GM18870 (cell line): Measurements from ENCODE around the gene USP14.

Experiments used
- ATAC-seq: cut with Tn5 transposase; IDR thresholded peaks from one replicate; pipeline ENCODE4 v1.9.1; 2021; ENCODE audit warnings: moderate library complexity; ENCODE audit not compliant: unreplicated experiment

Gene USP14

GRCh38 chr18:159037-159652 lies 788 bp downstream of the USP14 start:
- ATAC-seq, result no peak

GRCh38 chr18:159933-160332 lies 1.6 kb downstream of the USP14 start:
- ATAC-seq, result no peak

- ATAC-seq, result no peak
Observed at GRCh38 chr18:160831-161570, 2.6 kb downstream of the USP14 start.

- ATAC-seq, result no peak
Observed at GRCh38 chr18:172361-172760, 14.0 kb downstream of the USP14 start.

DNA sequence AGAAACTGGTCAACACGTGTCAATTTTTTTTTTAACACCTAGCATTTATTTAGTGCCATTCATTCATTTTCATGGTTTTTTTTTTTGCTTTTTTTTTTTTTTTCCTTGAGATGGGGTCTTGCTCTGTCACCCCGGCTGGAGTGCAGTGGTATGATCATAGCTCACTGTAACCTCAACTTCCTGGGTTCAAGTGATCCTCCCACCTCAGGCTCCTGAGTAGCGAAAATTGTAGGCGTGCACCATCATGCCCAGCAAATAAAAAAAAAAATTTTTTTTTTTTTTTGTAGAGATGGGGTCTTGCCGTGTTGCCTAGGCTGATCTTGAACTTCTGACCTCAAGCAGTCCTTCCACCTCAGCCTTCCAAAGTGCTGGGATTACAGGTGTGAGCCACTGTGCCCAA lies 21.1 kb downstream of the USP14 start:
- no peak for ATAC-seq

DNA sequence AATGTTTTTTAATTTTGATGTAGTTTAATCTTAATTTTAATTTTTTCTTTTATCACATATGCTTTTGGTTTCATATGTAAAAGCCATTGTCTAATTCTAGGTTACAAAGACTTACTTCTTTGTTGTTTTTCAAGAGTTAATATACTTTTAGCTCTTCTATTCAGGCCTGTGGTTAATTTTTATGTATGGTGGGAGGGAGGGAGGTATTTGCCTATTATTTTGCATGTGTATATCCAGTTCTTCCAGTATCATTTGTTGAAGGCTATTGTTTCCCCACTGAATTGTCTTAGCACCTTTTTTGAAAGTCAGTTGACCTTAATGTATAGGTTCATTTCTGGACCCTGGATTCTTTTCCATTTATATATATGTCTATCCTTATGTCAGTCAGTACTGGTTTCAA lies 23.4 kb downstream of the USP14 start:
- ATAC-seq, result no peak

DNA sequence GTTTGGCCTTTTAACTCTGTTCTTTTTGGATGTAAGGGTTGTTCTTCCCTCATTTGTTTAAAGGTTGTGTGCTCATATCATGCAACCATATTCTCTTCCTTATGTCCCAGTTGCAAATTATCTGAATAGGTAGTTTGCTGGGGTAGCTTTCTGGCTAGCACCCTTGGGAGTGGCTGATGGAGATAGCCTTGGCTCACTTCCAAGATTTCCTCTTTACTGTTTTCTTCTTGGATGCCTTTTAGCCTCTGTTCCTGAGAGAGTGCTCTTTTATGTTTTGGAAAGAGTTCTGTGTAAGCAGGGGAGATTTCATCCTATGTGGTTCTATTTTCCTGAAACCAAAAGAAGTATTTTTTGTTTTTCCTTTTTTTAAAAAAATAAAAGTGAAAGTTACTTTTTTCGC lies 25.4 kb downstream of the USP14 start:
- ATAC-seq, result no peak

- ATAC-seq, result no peak
Observed at GRCh38 chr18:189254-189653, 30.9 kb downstream of the USP14 start.

DNA sequence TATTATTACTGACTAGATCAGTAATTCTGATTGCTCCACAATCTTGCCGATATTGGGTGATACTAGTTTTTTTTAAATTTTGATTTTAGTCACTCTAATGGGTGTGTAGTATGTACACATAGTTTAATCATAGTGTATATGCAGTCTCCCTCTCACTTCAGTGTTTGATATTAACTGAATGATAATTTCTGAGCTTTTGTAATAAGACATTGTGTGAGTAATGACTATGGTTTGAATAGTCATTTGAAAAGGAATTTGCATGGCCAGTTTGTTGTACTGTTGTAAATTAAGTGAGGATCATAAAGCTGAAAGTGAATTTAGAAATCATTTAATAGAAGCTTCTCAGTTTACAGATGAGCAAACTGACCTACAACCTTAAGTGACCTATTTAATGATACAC lies 33.4 kb downstream of the USP14 start:
- ATAC-seq, result no peak

DNA sequence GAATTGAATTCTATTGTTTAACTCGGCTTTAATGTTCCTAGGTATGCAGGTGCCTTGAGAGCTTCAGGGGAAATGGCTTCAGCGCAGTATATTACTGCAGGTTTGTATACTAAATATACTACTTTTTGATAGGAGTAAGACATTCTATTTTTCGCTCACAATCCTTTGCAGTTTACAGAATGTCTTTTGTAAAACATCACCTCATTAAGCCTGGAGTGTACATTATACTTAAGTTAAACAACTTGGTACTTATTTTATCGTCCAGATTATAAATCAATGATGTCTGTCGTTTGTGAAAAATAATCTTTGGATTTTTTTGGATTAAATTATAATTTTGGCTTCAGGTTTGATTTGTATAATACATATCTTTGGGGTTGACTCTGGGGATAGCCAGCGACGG lies 34.4 kb downstream of the USP14 start:
- no peak for ATAC-seq

- ATAC-seq, result no peak
Observed at GRCh38 chr18:195651-196050, 37.3 kb downstream of the USP14 start.

- no peak for ATAC-seq
Observed at GRCh38 chr18:199214-199613, 40.9 kb downstream of the USP14 start.

GRCh38 chr18:199768-200167 lies 41.4 kb downstream of the USP14 start:
- no peak for ATAC-seq

- no peak for ATAC-seq
Observed at GRCh38 chr18:210075-210474, 51.7 kb downstream of the USP14 start.

DNA sequence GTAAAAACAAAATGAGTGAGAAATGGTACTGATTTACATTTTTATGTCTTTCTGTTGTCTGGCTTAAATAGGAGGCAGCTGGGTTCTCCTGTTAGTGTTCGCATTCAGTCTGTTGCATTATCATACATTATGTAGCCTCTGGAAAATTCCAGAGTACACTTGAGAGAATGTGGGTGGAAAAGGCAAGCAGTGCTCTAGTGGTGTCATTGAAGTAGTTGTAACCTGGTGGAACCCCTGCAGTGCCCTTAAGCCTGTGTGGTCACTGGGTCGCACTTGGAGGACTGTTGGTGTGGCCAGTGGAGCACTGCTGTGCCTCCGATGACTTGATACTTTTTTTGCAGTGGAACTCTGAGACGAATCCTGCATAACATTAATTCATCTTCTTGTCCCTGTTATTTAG lies 52.4 kb downstream of the USP14 start:
- ATAC-seq, result no peak

DNA sequence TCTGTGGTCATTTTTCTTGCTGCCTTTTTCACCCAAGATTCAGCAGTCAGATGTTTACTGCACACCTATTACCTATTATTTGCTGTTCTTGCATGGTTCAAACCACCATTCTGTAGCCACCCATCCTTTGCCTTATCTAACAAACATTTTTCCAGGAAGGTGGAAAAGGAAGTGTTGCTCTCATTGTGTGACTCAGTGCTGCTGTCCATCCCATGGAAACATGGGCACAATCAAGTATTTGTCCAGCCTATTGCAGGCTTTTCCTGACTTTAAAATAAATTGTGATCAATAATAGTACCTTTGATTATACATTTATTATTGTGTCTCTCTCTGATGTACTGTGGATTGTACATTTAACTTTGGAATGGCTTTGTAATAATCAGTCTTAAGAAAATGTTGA lies 53.2 kb downstream of the USP14 start:
- ATAC-seq, result no peak

DNA sequence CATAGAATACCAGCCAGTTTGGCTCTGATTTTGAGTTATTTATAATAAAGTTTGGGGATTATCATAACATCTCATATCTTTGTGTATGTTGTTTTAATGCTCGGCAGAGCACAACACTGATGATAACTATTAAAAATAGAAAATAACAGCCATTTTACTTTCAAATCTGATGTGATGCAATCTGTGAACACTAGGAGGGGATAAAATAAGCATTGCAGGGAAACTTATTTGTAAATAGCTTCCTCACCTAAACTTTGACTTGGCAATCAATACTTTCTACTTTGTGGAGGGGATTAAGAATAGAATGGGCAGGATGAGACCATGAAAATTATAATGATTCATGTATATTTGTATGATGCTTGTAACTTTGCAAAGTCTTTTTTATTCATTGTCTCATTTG lies 54.4 kb downstream of the USP14 start:
- no peak for ATAC-seq

DNA sequence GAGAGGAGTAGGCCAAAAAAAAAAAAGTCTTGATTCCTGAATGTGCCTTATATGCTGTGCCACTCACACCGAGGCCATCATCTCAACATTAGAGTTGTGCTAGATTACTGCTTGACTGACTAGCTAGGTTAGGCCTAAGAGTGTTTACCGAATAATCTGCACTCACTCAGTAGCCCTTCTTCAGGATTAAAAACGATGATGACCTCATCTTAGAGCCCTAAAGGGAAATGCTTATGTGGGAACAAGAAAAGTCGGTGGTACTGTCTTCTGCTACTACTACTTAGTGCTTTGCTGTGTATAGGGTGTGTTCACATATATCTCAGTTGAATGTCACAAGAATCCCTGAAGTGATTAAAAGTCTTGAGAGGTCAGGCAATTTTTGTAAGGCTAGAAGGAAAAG lies 55.1 kb downstream of the USP14 start:
- no peak for ATAC-seq

GRCh38 chr18:213966-214365 lies 55.6 kb downstream of the USP14 start:
- ATAC-seq, result no peak

- no peak for ATAC-seq
Observed at GRCh38 chr18:215448-216010, 57.2 kb downstream of the USP14 start.

DNA sequence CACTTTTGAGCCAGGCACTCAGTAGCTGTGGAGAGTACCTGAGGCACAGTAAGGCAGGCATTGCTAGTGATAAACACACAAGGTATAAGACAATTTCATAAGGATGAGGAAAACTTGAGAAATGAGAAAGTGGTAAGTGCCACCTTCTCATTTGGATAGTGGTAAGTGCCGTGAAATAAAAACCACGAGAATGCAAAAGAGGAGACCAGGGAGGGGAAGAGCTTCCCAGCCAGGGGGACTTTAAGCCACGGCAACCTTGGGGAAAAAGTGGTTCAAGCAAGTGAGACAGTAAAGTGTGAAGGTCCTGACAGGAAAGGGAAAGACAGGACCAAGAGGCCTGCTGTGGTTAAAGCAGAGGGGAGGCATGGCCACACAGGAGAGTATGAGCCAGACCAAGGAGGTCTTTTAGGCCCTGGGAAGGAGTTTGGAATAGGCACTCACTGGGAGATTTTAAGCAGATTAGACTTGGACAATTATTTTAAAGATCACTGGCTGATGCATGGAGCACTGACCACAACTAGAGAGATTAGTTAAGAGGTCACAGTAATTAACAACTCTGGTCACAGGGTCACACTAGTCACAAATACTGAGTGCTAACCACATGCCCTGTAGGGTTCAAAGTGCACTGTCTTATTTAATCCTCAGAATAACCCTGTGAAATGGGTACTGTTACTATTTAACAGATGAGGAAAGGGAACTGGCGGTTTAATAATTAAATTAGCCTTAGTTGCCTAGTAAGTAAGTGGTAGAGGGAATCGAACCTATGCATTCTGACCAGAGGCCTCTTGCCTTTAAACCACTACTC lies 59.4 kb downstream of the USP14 start:
- ATAC-seq, result no peak

GRCh38 chr18:220708-221107 lies 62.4 kb downstream of the USP14 start:
- ATAC-seq, result no peak
